ENCODE results near the gene PDCD1.
"Not testable (repeated sequence)": the region's sequence is repeated elsewhere in the genome, so short reads cannot be mapped to it uniquely, and the experiment has no call there.

The PDCD1 gene

GRCh38 chr2:241809383-241810306 lies 49.0 kb downstream of the PDCD1 start:
- in situ Hi-C loops (cut with HindIII; ENCODE audit: low pct_unique_long_range_greater_than_20kb, low sequenced_read_pairs), result no loop called here

GRCh38 chr2:241808721-241809382 lies 49.8 kb downstream of the PDCD1 start, which contains the start of gene NEU4:
Gene NEU4 (plus strand): TSS chr2:241809193. CDS start chr2:241814485, 5,292 bp downstream.
- no peak for DNase-seq (ENCODE audit: low read depth in 1 of 2, low spot score in 1 of 2)

More at GRCh38 chr2:241809383-241810306, 49.0 kb downstream of the PDCD1 start:
- DNase-seq (ENCODE audit: low read depth in 1 of 2, low spot score in 1 of 2), result no peak
- no peak for TF ChIP-seq JUND (IDR thresholded peaks at IDR 0.05; ENCODE audit: low read depth)

GRCh38 chr2:241808051-241808720 lies 50.5 kb downstream of the PDCD1 start:
- in situ Hi-C loops (cut with HindIII; ENCODE audit: low pct_unique_long_range_greater_than_20kb, low sequenced_read_pairs), result no loop called here
- no peak for DNase-seq (ENCODE audit: low read depth in 1 of 2, low spot score in 1 of 2)
- TF ChIP-seq JUND (IDR thresholded peaks at IDR 0.05; ENCODE audit: low read depth), result no peak

More at GRCh38 chr2:241808721-241809382, 49.8 kb downstream of the PDCD1 start, which contains the start of gene NEU4:
- in situ Hi-C loops (cut with HindIII; ENCODE audit: low pct_unique_long_range_greater_than_20kb, low sequenced_read_pairs), result no loop called here
- TF ChIP-seq JUND (IDR thresholded peaks at IDR 0.05; ENCODE audit: low read depth), result no peak

- in situ Hi-C loops (cut with HindIII; ENCODE audit: low pct_unique_long_range_greater_than_20kb, low sequenced_read_pairs); DNase-seq (ENCODE audit: low read depth in 1 of 2, low spot score in 1 of 2): not testable (repeated sequence)
These were observed 52.5 kb downstream of the PDCD1 start for GRCh38 chr2:241806217-241806616.

GRCh38 chr2:241804326-241805229 lies 54.1 kb downstream of the PDCD1 start:
- no peak for TF ChIP-seq JUND (IDR thresholded peaks at IDR 0.05; ENCODE audit: low read depth)
- in situ Hi-C loops (cut with HindIII; ENCODE audit: low pct_unique_long_range_greater_than_20kb, low sequenced_read_pairs), result no loop called here
- DNase-seq (ENCODE audit: low read depth in 1 of 2, low spot score in 1 of 2), result no peak

GRCh38 chr2:241803387-241804325 lies 55.0 kb downstream of the PDCD1 start:
- DNase-seq (ENCODE audit: low read depth in 1 of 2, low spot score in 1 of 2), result no peak
- in situ Hi-C loops (cut with HindIII; ENCODE audit: low pct_unique_long_range_greater_than_20kb, low sequenced_read_pairs), result no loop called here
- no peak for TF ChIP-seq JUND (IDR thresholded peaks at IDR 0.05; ENCODE audit: low read depth)

- TF ChIP-seq JUND (IDR thresholded peaks at IDR 0.05; ENCODE audit: low read depth), result no peak
- no peak for DNase-seq (ENCODE audit: low read depth in 1 of 2, low spot score in 1 of 2)
- in situ Hi-C loops (cut with HindIII; ENCODE audit: low pct_unique_long_range_greater_than_20kb, low sequenced_read_pairs), result no loop called here
These were observed 56.0 kb downstream of the PDCD1 start for GRCh38 chr2:241802421-241803318.

- in situ Hi-C loops (cut with HindIII; ENCODE audit: low pct_unique_long_range_greater_than_20kb, low sequenced_read_pairs), result no loop called here
- TF ChIP-seq JUND (IDR thresholded peaks at IDR 0.05; ENCODE audit: low read depth), result no peak
- DNase-seq (ENCODE audit: low read depth in 1 of 2, low spot score in 1 of 2), result no peak
These were observed 56.9 kb downstream of the PDCD1 start for GRCh38 chr2:241801611-241802420.

- in situ Hi-C loops (cut with HindIII; ENCODE audit: low pct_unique_long_range_greater_than_20kb, low sequenced_read_pairs); DNase-seq (ENCODE audit: low read depth in 1 of 2, low spot score in 1 of 2): not testable (repeated sequence)
These were observed 58.3 kb downstream of the PDCD1 start for GRCh38 chr2:241800198-241800903.

Data from T47D (cell line).